Ramos (cell line): ENCODE data around the gene PIAS4.
"Not testable (repeated sequence)": the region's sequence is repeated elsewhere in the genome, so short reads cannot be mapped to it uniquely, and the experiment has no call there.

ENCODE experiments used
- in situ Hi-C: fragments of 300-500 bp; cut with MboI; formaldehyde crosslinking; loops from one replicate; pipeline ENCODE4 v1.14.3; 2022; ENCODE audit warnings: low sequenced_read_pairs; ENCODE audit not compliant: unreplicated experiment

Gene PIAS4

DNA sequence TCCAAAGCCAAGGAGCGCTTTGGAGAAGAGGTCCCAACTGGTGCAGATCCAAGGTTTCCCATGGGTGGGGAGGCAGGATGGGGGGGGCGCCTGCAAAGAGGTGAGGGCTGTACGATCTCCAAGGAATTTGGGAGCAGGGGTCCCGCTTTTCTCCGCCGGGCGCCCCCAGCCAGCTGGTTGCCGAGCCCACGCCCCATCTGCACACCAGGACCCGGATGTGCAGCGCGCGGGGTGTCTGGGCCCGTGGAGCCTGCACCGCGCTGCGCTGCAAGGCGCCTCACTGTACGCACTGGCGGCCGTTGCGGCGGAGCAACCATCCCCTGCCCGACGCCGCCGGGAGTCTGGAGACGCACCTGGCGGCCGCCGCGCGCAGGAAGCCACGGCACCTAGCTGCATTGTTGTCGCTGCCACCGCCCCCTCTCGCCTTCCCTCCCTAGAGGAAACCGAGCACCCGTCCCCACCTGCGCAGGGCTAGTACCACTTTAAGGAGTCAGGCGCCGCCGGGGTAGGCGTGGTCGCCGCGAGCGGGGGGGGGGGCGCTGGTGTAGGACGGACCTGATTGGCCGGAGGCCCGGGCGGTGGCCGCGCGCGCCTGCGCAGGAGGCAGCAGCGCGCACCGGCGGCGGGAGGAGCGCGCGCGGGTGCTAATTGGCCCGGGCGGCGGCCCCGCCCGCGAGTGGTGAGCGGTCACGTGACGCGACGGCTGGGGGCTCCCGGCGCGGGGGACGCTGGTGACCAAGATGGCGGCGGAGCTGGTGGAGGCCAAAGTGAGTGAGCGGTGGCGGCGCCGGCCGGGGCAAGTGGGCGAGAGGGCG lies at the start of gene PIAS4:
PIAS4 (plus strand) TSS at position 716 of the 815 bp plus-strand sequence; CDS start at position 741, 25 bp downstream.
- in situ Hi-C loops: no loop called here

- in situ Hi-C loops: no loop called here
Measured at GRCh38 chr19:3958836-3959765, 48.4 kb upstream of the PIAS4 start.

DNA sequence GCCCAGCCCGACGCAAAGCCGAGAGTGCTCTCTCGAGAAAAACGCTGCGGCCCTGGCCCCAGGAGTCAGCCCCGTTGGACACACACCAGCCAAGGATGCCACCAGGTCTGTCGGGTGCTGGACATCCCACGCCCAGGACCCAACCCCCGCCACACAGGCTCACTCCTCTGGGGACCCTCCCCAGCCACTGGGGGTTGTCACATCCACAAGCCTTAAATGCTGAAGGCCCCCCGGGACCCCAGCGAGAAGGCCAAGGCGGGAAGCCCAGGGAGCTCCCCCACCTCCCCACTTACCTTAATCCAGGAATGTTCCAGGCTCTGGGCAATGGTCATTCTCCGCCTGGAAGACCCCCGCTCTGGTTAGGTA lies 47.8 kb upstream of the PIAS4 start:
- in situ Hi-C loops: no loop called here

GRCh38 chr19:3961007-3961406 lies 46.5 kb upstream of the PIAS4 start:
- in situ Hi-C loops: no loop called here

DNA sequence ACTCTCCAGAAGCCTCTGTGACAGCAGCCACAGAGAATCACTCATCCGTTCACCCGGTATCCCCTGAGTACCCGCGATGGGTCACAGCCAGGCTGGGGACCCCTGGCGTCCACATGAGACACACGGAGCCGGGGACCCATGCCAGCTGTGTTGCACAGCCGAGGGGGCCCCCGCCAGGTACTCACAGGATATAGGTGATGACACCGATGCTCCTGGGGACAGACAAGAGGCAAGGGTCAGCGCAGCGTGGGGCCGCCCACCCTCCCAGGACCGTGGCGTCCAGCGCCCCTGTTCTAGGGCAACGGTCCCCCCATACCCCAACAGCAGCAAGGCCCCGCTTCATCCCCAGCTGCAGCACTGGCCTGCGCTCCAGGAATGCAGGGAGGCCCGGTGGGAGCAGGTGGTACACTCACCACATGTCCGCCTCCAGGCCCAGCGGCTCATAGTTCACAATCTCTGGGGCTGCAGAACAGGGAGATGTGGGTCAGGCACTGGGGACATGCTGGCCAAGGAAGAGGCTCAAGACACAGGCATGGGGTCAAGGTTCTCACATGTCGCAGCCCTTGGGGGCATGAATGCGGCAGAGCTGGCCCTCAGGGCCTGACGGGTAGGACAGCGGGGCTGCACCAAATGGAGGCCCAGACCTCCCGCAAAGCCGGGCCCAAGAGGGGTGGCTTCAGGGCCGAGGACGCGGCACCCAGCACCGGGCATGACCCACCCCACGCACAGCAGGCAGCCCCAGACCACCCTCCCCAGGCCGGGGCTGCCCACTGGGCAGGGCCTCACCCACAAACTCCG lies 43.9 kb upstream of the PIAS4 start:
- in situ Hi-C loops: no loop called here

- in situ Hi-C loops: no loop called here
Measured at GRCh38 chr19:3964256-3965194, 43.0 kb upstream of the PIAS4 start.

DNA sequence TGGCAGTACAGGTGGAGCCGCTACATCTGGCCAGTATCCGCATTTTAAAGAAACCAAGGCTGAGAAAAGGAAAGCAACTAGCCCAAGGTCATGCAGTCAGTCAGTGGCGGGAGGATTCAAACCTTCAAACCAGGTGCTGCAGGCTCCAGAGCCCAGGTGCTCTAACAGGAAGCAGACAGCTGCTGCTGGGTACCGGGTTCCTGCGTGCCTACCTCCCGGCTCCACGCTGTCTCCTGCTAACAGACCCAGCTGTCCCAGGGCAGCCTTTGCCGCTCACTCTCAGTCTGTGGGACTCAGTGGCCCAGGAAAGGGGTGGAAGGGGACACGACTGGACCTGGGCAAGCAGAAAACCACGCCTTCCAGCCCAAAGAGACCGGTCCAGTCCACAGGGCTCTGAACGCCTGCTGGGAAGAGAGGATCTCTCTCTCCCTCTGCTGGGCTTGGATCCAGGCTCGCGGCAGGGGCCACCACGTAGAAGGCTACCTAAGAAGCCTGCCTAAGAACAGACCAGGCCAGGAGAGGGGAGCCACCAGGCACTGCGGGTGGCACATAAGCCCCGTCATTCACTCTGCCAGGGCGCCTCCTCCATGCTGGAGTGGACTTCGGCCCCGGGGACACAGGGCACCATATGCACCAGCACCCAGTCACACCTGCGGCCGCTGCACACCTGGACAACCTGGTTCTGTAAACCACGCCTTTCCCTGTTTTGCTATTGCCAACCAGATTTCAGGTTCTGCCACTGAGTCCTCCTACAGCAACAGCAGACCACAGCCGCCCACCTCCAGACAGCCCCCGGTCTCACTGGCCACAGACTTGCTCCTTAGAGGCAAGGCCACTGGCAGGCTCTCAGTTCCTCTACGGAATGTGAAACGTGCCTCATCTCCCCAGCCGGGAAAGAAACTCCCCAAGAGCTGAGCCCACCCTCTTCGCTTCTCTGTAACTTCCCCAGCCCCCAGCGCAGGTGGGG lies 41.2 kb upstream of the PIAS4 start:
- in situ Hi-C loops: no loop called here

GRCh38 chr19:3967983-3968382 lies 39.6 kb upstream of the PIAS4 start:
- in situ Hi-C loops: not testable (repeated sequence)

GRCh38 chr19:3968556-3969434 lies 38.7 kb upstream of the PIAS4 start:
- in situ Hi-C loops: no loop called here

DNA sequence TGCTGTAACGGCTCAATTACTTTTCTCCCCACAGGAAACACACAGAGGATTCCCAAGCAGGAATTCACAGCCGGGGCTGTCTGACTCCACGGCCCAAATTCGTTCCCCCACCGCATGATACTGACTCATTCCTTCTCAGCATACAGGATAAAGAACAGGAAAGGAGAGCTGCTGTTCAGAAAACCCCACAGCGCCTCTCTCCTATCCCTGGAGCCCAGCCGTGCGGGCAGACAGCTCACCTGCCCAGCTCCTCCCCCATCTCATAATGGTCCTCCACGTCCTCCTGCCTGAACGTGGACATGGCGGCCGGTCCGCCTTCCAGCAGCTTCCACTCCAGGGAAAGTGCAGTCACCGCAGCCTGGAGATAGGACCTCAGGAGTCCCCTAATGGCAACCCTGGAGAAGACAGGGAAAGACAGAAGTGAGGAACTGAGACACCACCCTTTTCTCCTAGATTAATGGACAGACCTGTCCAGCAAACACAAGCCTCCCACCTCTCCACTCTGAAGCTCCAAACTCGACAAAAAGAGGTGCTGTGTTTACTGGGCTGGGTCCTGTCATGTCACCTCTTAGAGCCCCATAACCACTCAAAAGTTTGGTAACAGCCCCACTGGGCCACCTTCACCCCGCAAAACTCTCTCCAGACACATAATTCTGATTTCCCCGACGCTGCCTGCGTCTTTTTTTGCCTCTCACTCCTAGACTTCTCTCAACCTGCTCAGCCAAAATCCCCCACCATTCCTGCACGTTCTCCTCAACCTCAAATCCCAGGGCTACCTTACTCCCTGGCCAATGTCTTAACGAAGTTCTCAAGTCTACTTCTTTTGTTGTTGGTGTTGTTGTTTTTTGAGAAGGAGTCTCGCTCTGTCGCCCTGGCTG lies 37.9 kb upstream of the PIAS4 start:
- in situ Hi-C loops: no loop called here

DNA sequence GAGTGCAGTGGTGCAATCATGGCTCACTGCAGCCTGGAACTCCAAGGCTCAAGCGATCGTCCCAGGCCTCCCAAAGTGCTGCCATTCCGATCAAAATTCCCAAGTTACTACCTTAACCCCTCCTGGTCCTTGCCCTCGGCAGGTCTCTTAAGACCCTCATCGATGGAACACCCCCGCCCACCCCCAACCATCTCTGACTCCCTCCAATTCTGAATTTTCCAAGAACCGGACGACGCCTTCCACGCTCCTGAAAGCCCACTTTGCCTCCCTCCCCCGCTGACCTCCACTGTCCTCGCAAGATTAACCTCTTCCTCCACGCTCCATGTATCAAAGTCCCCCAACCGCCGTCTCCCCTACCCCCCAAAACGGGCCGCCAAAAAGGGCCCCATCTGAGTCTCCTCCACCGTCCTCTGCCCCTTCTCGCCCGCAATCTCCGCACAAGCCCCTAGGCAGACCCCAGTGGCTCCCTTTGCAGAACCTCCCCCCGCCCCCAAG lies 37.2 kb upstream of the PIAS4 start:
- in situ Hi-C loops: no loop called here

GRCh38 chr19:3970808-3971598 lies 36.5 kb upstream of the PIAS4 start, which contains the start of gene DAPK3:
Gene DAPK3, minus strand, starts transcription at chr19:3971099. Its CDS starts 1,364 bp downstream, at chr19:3969735.
- in situ Hi-C loops: no loop called here

GRCh38 chr19:3975144-3975543 lies 32.4 kb upstream of the PIAS4 start:
- in situ Hi-C loops: no loop called here

- in situ Hi-C loops: no loop called here
Measured at GRCh38 chr19:3975637-3976087, 31.9 kb upstream of the PIAS4 start.
